ENCODE results near the gene SAMD4A. TPM values are rescaled to one million over a fixed set of nuclear protein-coding genes. Genes with fewer than 3 reads are reported as not detected.

Gene SAMD4A
- total and polyA plus RNA-seq, 4 donors, result 17.5 to 31.6 (median 24.5) TPM

DNA sequence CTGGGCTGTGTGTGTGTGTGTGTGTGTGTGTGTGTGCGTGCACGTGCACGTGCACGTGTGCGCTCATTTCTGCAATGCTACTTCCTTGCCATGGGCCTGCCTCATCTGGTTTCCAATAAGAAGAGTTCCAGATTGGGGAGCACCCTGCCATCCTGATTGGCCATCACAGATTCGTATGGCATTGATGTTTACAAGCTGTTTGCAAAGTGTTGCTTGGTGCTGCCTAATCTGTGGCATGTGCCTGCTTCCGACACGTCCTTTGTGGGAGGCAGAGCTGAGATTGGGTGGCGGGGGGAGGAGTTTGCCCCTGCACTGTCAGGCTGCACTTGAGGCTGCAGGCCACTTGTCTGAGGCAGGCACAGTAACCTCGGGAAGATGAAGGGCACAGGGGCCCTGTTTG lies 39.2 kb downstream of the SAMD4A start:
- 44% methylated on average over 9 of the region's 10 CpGs for WGBS (ENCODE audit: insufficient coverage)
- Histone ChIP-seq H3K4me1 (ENCODE audit: control insufficient read depth, insufficient read depth, low read length) (no peaks in the 10 kb centered on the region), H3K4me3 (ENCODE audit: low read depth, low read length) (no peak overlapping the region), H3K36me3 (ENCODE audit: control insufficient read depth, insufficient read depth, low read length) (no peaks in the 10 kb centered on the region), H3K27me3 (ENCODE audit: control insufficient read depth, insufficient read depth, low read length) (no peaks in the 10 kb centered on the region), H3K9me3 (ENCODE audit: control insufficient read depth, insufficient read depth, low read length) (no peaks in the 10 kb centered on the region), H3K27ac (ENCODE audit: low read depth, low read length) (no peak overlapping the region)
- DNase-seq (ENCODE audit: low read depth in 4 of 6, low spot score in 6 of 6), result peak in 2 of 6 donors; percentile 11 to 33

GRCh38 chr14:54606631-54607133 lies 39.8 kb downstream of the SAMD4A start:
- Histone ChIP-seq H3K27ac (ENCODE audit: low read depth, low read length) (no peak overlapping the region), H3K4me3 (ENCODE audit: low read depth, low read length) (no peak overlapping the region), H3K4me1 (ENCODE audit: control insufficient read depth, insufficient read depth, low read length) (no peaks in the 10 kb centered on the region), H3K9me3 (ENCODE audit: control insufficient read depth, insufficient read depth, low read length) (no peaks in the 10 kb centered on the region), H3K27me3 (ENCODE audit: control insufficient read depth, insufficient read depth, low read length) (no peaks in the 10 kb centered on the region), H3K36me3 (ENCODE audit: control insufficient read depth, insufficient read depth, low read length) (no peaks in the 10 kb centered on the region)
- no peak for DNase-seq (ENCODE audit: low read depth in 4 of 6, low spot score in 6 of 6)
- WGBS (ENCODE audit: insufficient coverage), result 94% methylated on average over 3 of the region's 3 CpGs

GRCh38 chr14:54609576-54609975 lies 42.6 kb downstream of the SAMD4A start:
- Histone ChIP-seq H3K4me1 (ENCODE audit: control insufficient read depth, insufficient read depth, low read length) (no peaks in the 10 kb centered on the region), H3K27ac (ENCODE audit: low read depth, low read length) (no peak overlapping the region), H3K9me3 (ENCODE audit: control insufficient read depth, insufficient read depth, low read length) (no peaks in the 10 kb centered on the region), H3K27me3 (ENCODE audit: control insufficient read depth, insufficient read depth, low read length) (no peaks in the 10 kb centered on the region), H3K36me3 (ENCODE audit: control insufficient read depth, insufficient read depth, low read length) (no peaks in the 10 kb centered on the region), H3K4me3 (ENCODE audit: low read depth, low read length) (no peak overlapping the region)
- DNase-seq (ENCODE audit: low read depth in 4 of 6, low spot score in 6 of 6), result no peak
- 40% methylated on average over 2 of the region's 5 CpGs for WGBS (ENCODE audit: insufficient coverage)

DNA sequence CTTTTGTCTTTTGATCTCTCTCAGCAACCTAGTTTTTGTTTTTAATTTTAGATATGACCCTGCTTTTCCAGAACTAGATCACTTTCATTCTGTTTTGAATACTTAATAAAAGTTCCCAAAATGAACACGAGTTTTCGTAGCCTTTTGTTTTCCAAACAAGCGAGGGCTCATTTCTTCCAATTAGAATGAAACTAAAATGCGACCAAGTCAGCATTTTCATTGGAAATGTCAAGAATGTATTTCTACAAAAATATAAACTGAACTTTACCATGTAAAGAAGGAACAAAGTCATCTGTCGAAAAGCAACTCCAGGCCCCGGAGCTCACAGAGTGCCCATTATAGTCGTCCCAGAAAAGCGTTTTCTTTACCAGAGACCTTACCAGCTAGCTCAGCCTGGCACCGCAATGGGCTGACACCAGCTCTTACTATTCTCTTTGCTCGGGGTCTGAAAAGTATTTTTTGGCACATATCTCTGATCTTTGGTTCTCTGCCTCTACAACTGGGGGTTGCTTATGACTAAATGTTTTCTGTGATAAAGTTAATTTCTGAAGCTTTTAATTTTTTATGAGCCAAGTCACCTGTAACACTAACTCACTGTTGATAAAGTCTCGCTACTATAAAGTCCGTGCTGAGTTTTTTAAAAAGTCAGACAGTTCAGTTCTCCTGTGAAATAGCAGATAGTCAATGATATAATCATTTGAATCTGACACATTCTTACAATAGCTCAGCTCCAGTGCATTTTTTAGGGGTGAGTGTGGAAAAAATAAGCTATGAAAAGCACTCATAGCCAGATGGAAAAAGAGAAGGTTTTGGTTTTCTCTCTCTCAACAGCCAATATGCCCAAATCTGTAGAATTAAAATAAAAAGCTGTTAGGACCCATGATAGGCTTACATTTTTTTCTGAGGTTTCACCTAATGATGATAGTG lies 43.4 kb downstream of the SAMD4A start:
- no peak overlapping the region for H3K4me3 ChIP-seq (ENCODE audit: low read depth, low read length)
- no peaks in the 10 kb centered on the region for H3K4me1 ChIP-seq (ENCODE audit: control insufficient read depth, insufficient read depth, low read length)
- WGBS (ENCODE audit: insufficient coverage), result 65% methylated on average over 4 of the region's 12 CpGs
- no peak overlapping the region for H3K27ac ChIP-seq (ENCODE audit: low read depth, low read length)
- no peaks in the 10 kb centered on the region for H3K36me3 ChIP-seq (ENCODE audit: control insufficient read depth, insufficient read depth, low read length)
- no peaks in the 10 kb centered on the region for H3K27me3 ChIP-seq (ENCODE audit: control insufficient read depth, insufficient read depth, low read length)
- DNase-seq (ENCODE audit: low read depth in 4 of 6, low spot score in 6 of 6), result peak in 1 of 6 donors; percentile 22
- no peaks in the 10 kb centered on the region for H3K9me3 ChIP-seq (ENCODE audit: control insufficient read depth, insufficient read depth, low read length)

- Histone ChIP-seq H3K27ac (ENCODE audit: low read depth, low read length) (no peak overlapping the region), H3K4me1 (ENCODE audit: control insufficient read depth, insufficient read depth, low read length) (no peaks in the 10 kb centered on the region), H3K9me3 (ENCODE audit: control insufficient read depth, insufficient read depth, low read length) (no peaks in the 10 kb centered on the region), H3K4me3 (ENCODE audit: low read depth, low read length) (no peak overlapping the region), H3K27me3 (ENCODE audit: control insufficient read depth, insufficient read depth, low read length) (no peaks in the 10 kb centered on the region), H3K36me3 (ENCODE audit: control insufficient read depth, insufficient read depth, low read length) (no peaks in the 10 kb centered on the region)
- no peak for DNase-seq (ENCODE audit: low read depth in 4 of 6, low spot score in 6 of 6)
- WGBS (ENCODE audit: insufficient coverage), result no CpG with 5 or more reads among the region's 3 CpGs
Observed at GRCh38 chr14:54614296-54614695, 47.4 kb downstream of the SAMD4A start.

- 100% methylated on average over 1 of the region's 3 CpGs for WGBS (ENCODE audit: insufficient coverage)
- Histone ChIP-seq H3K27me3 (ENCODE audit: control insufficient read depth, insufficient read depth, low read length) (no peaks in the 10 kb centered on the region), H3K4me3 (ENCODE audit: low read depth, low read length) (no peak overlapping the region), H3K36me3 (ENCODE audit: control insufficient read depth, insufficient read depth, low read length) (no peaks in the 10 kb centered on the region), H3K27ac (ENCODE audit: low read depth, low read length) (no peak overlapping the region), H3K4me1 (ENCODE audit: control insufficient read depth, insufficient read depth, low read length) (no peaks in the 10 kb centered on the region), H3K9me3 (ENCODE audit: control insufficient read depth, insufficient read depth, low read length) (no peaks in the 10 kb centered on the region)
- DNase-seq (ENCODE audit: low read depth in 4 of 6, low spot score in 6 of 6), result no peak
Observed at GRCh38 chr14:54617467-54617866, 50.5 kb downstream of the SAMD4A start.

DNA sequence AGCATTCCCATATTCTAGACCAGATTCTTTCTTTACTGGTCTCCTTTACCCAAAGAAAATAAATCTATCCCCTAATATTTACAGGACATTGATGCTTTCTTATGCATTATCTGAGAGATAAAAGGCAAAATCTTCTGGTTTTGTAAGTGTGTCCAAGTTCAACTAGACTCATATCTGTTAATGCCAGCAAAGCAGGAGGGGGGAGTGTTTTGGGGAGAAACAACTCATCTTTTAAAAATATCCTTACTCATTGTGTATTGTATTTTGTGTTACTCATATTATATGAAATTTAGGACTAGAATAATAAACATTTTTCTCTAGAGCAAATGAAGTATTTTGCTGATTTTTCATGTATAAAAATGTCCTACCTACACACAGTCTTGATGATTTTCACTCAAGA lies 54.8 kb downstream of the SAMD4A start:
- Histone ChIP-seq H3K36me3 (ENCODE audit: control insufficient read depth, insufficient read depth, low read length) (no peaks in the 10 kb centered on the region), H3K27me3 (ENCODE audit: control insufficient read depth, insufficient read depth, low read length) (no peaks in the 10 kb centered on the region), H3K4me1 (ENCODE audit: control insufficient read depth, insufficient read depth, low read length) (no peaks in the 10 kb centered on the region), H3K4me3 (ENCODE audit: low read depth, low read length) (no peak overlapping the region), H3K27ac (ENCODE audit: low read depth, low read length) (no peak overlapping the region), H3K9me3 (ENCODE audit: control insufficient read depth, insufficient read depth, low read length) (no peaks in the 10 kb centered on the region)
- DNase-seq (ENCODE audit: low read depth in 4 of 6, low spot score in 6 of 6), result no peak

DNA sequence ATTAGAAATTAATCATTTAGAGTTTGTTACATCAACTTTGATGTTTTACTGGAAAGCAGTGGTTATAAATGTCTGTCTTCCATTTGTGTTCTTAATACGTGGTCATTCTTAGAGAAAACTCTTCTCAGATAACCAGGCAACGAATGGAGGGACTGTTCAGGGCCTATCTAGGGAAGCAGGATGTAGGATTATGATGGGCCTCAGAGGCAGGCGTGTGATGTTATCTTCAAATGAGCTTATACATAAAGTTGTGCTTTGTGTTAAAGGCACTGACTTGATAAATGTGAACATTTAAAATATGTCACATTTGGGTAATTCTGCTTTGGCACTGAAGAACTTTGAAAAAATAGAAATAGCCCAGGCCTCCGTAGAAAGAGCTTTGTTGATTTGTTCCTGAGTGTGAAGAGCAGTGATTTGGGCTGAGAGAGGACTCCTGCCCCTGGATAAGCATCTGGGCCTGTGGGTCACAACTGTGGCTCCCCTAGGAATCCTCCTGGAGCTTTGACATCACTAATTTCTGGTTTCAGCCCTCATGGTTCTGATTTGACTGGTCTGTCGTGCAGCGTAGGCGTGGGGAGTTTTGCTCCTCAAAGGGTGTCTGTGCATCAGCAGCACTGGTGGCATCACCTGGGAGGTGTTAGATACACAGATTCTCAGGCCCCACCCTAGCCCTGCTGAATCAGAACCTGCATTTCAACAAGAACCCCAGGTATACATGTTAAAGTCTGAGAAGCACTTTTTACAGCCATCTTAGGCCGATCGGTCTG lies 55.4 kb downstream of the SAMD4A start:
- H3K4me3 ChIP-seq (ENCODE audit: low read depth, low read length), result no peak overlapping the region
- no peaks in the 10 kb centered on the region for H3K36me3 ChIP-seq (ENCODE audit: control insufficient read depth, insufficient read depth, low read length)
- peaks cover 3% of the 10 kb centered on the region for H3K4me1 ChIP-seq (ENCODE audit: control insufficient read depth, insufficient read depth, low read length)
- no peaks in the 10 kb centered on the region for H3K9me3 ChIP-seq (ENCODE audit: control insufficient read depth, insufficient read depth, low read length)
- H3K27ac ChIP-seq (ENCODE audit: low read depth, low read length), result no peak overlapping the region
- no peaks in the 10 kb centered on the region for H3K27me3 ChIP-seq (ENCODE audit: control insufficient read depth, insufficient read depth, low read length)
- WGBS (ENCODE audit: insufficient coverage), result 97% methylated on average over 7 of the region's 9 CpGs
- no peak for DNase-seq (ENCODE audit: low read depth in 4 of 6, low spot score in 6 of 6)

- 100% methylated on average over 1 of the region's 1 CpG for WGBS (ENCODE audit: insufficient coverage)
- no peaks in the 10 kb centered on the region for H3K27me3 ChIP-seq (ENCODE audit: control insufficient read depth, insufficient read depth, low read length)
Observed at GRCh38 chr14:54623279-54624004, 56.5 kb downstream of the SAMD4A start.

More at GRCh38 chr14:54623279-54624004, 56.5 kb downstream of the SAMD4A start:
- Histone ChIP-seq H3K27ac (ENCODE audit: low read depth, low read length) (no peak overlapping the region), H3K4me3 (ENCODE audit: low read depth, low read length) (no peak overlapping the region), H3K9me3 (ENCODE audit: control insufficient read depth, insufficient read depth, low read length) (no peaks in the 10 kb centered on the region), H3K36me3 (ENCODE audit: control insufficient read depth, insufficient read depth, low read length) (no peaks in the 10 kb centered on the region), H3K4me1 (ENCODE audit: control insufficient read depth, insufficient read depth, low read length) (peaks cover 8% of the 10 kb centered on the region)
- DNase-seq (ENCODE audit: low read depth in 4 of 6, low spot score in 6 of 6), result no peak

Measured in spinal cord (tissue), 10 donors.